22Rv1 (cell line): ENCODE data around the gene POC1B.

Experiments
- ZFX ChIP-seq: fragments of 450-650 bp; IDR thresholded peaks from 2 replicates; pipeline ENCODE4 v1.6.1; 2017; ENCODE audit warnings: antibody characterized with exemption, borderline replicate concordance
- TF ChIP-seq, protein P1 (sequence below): fragments of 450-650 bp; IDR thresholded peaks from 2 replicates; pipeline ENCODE4 v1.5.1; 2017; ENCODE audit warnings: mild to moderate bottlenecking

DNA sequence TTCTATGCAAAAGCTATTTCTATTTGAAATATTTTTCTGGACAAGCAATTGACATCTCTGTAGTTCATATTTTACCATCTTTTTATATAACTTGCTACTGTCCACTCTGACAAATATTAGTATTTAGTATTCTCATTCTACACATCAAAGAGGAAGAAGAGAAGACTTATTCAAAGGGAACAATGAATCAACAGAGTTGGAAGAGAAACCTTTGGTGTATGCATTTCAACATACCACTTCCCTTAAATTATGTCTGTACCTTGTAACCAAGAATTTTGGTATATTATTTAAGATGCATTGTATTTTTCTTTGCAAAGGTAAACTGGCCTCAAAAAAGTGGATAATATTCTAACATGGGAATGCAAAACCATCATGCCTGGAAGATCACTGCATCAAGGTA is 101.5 kb downstream of the POC1B start:
- TF ChIP-seq, protein P1, sequence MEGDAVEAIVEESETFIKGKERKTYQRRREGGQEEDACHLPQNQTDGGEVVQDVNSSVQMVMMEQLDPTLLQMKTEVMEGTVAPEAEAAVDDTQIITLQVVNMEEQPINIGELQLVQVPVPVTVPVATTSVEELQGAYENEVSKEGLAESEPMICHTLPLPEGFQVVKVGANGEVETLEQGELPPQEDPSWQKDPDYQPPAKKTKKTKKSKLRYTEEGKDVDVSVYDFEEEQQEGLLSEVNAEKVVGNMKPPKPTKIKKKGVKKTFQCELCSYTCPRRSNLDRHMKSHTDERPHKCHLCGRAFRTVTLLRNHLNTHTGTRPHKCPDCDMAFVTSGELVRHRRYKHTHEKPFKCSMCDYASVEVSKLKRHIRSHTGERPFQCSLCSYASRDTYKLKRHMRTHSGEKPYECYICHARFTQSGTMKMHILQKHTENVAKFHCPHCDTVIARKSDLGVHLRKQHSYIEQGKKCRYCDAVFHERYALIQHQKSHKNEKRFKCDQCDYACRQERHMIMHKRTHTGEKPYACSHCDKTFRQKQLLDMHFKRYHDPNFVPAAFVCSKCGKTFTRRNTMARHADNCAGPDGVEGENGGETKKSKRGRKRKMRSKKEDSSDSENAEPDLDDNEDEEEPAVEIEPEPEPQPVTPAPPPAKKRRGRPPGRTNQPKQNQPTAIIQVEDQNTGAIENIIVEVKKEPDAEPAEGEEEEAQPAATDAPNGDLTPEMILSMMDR, result no peak
- TF ChIP-seq ZFX, result no peak
